Bronchial epithelial cell (primary cell): Measurements from ENCODE around the gene B3GALT2. TPM values are rescaled to one million over a fixed set of nuclear protein-coding genes. Genes with fewer than 3 reads are reported as not detected.
A peak's percentile ranks its signal among the peaks of the same experiment; 100 is the strongest.

Source experiments
- DNase-seq: peaks from one replicate; pipeline ENCODE4 v3.0.0-alpha.2; 2010; ENCODE audit warnings: low read depth
- FAIRE-seq: peaks from 2 replicates; lab custom pipeline; 2011; peaks lifted over from hg19 to GRCh38; lab: Jason Lieb, UNC
- H3K27me3 ChIP-seq: 2 replicates; pipeline ENCODE4 v1.5.1; 2011; ENCODE audit warnings: low read length; ENCODE audit not compliant: control insufficient read depth, insufficient read depth
- H3K36me3 ChIP-seq: 2 replicates; pipeline ENCODE4 v1.5.1; 2011; ENCODE audit warnings: low read length; ENCODE audit not compliant: control insufficient read depth, insufficient read depth
- H3K4me3 ChIP-seq: 2 replicates; pipeline ENCODE4 v1.5.1; 2011; ENCODE audit warnings: mild to moderate bottlenecking, low read depth, low read length, control low read depth
- total RNA-seq: library from RNA; depleted of rRNA; stranded (reverse); fragments of >200 nt; gene quantifications from 2 replicates; pipeline ENCODE4 v1.2.1, GENCODE V29; 2014
- TF ChIP-seq, protein P1 (sequence below): IDR thresholded peaks from 2 replicates; pipeline ENCODE4 v1.5.1; 2011; ENCODE audit warnings: mild to moderate bottlenecking, moderate library complexity, low read length, control low read depth, inconsistent platforms; ENCODE audit not compliant: insufficient read depth, severe bottlenecking

B3GALT2 gene
- total RNA-seq, 1 donor from 2014 or later = not detected

DNA sequence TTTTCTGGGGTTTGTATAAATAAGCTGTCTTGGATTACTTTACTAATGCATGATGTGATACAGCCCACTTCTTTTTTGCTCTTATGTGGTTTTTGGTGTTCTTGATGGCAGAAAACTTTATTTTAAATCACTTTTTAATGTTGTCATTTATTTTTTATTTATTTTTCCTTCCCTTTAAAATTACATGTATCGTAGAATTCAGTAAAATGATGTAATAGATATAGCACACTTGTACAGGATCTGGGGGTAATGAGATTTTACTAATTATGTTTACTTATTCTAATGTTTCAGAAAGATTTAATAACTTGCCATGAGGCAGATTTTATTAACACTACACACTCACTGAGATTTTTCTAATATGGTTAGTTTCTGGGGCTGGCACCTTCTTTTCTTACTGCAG lies 701 bp upstream of the B3GALT2 start:
- no peak for DNase-seq
- TF ChIP-seq, protein P1, sequence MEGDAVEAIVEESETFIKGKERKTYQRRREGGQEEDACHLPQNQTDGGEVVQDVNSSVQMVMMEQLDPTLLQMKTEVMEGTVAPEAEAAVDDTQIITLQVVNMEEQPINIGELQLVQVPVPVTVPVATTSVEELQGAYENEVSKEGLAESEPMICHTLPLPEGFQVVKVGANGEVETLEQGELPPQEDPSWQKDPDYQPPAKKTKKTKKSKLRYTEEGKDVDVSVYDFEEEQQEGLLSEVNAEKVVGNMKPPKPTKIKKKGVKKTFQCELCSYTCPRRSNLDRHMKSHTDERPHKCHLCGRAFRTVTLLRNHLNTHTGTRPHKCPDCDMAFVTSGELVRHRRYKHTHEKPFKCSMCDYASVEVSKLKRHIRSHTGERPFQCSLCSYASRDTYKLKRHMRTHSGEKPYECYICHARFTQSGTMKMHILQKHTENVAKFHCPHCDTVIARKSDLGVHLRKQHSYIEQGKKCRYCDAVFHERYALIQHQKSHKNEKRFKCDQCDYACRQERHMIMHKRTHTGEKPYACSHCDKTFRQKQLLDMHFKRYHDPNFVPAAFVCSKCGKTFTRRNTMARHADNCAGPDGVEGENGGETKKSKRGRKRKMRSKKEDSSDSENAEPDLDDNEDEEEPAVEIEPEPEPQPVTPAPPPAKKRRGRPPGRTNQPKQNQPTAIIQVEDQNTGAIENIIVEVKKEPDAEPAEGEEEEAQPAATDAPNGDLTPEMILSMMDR = no peak
- FAIRE-seq = no peak
- Histone ChIP-seq H3K36me3 (no peaks in the 10 kb centered on the region), H3K4me3 (no peak overlapping the region), H3K27me3 (no peaks in the 10 kb centered on the region)

- DNase-seq (no peak), FAIRE-seq (no peak)
- TF ChIP-seq, protein P1 = no peak
- Histone ChIP-seq H3K27me3 (no peaks in the 10 kb centered on the region), H3K4me3 (no peak overlapping the region), H3K36me3 (no peaks in the 10 kb centered on the region)
Observed at GRCh38 chr1:193185211-193185610, 1.2 kb downstream of the B3GALT2 start.

DNA sequence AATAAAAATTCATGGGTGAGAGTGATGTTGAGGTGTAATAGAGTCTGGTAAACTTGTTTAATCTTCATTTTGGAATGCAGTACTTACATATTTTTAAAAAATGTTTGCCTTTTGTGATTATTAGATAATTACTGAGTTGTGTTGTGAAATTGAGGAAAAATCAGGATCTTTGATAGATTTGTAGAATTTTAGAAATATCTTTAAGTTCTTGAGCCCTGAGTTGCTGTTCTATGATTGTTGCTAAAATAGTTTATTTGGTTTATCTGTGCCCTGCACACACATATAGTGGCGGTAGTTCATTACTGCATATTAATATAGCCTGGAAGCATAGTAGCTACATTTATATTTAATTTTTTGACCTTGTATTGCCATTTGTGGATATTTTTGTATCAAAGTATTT lies 1.6 kb downstream of the B3GALT2 start:
- DNase-seq (no peak), FAIRE-seq (no peak)
- Histone ChIP-seq H3K4me3 (no peak overlapping the region), H3K27me3 (no peaks in the 10 kb centered on the region), H3K36me3 (no peaks in the 10 kb centered on the region)
- TF ChIP-seq, protein P1 = no peak

DNA sequence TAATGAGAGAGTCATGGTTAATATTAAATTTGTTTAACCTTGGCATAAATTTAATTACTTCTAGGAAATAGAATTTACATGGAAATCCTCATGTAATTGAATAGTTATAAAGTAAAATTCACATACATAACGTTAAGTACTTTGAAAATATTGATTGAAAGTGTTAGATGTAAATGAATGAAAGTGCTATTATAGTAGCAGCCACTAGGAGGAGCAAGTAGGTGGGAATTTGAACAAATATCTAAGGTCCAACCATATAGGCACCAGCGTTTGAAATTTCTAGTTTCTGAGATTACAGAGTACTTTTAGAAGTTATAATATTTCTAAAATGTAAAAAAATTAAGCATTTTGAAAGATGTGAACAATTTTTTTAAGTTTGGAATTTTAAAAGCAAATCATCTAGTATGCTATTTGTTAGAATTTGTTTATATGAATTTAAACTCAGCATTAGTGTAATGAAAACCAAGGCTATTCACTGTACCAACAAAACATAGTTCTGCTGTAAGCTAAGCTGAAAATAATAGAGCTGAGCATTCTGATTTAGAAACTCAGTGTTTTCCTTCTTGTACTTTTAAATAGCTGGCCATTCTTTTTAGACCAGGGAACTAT lies 3.3 kb downstream of the B3GALT2 start:
- FAIRE-seq (no peak), DNase-seq (peak; percentile 67)

DNA sequence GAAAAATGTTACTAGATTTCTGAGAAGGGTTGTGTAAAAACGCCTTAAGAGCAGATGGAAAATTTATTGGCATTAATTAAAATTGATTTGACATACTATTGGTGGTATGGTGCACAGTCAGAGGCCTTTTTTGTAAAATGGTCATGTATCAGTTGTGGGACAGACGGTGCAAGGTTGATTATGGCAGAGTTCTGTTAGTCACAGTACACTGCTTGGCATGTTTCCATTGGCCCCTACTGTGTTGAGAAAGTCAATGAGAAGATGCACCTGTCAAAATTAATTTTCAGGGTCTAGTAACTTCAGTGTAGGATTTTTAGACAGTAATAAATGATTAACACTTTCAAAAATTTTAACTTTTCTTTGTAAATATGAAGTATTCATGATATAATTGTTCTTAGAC lies 4.4 kb downstream of the B3GALT2 start:
- Histone ChIP-seq H3K27me3 (no peaks in the 10 kb centered on the region), H3K36me3 (no peaks in the 10 kb centered on the region), H3K4me3 (no peak overlapping the region)
- TF ChIP-seq, protein P1 = no peak
- FAIRE-seq (no peak), DNase-seq (no peak)

More for the DNA sequence above, 3.3 kb downstream of the B3GALT2 start:
- H3K4me3 ChIP-seq = no peak overlapping the region
- no peaks in the 10 kb centered on the region for H3K27me3 ChIP-seq
- no peaks in the 10 kb centered on the region for H3K36me3 ChIP-seq
- TF ChIP-seq, protein P1 = peak; percentile 44

DNA sequence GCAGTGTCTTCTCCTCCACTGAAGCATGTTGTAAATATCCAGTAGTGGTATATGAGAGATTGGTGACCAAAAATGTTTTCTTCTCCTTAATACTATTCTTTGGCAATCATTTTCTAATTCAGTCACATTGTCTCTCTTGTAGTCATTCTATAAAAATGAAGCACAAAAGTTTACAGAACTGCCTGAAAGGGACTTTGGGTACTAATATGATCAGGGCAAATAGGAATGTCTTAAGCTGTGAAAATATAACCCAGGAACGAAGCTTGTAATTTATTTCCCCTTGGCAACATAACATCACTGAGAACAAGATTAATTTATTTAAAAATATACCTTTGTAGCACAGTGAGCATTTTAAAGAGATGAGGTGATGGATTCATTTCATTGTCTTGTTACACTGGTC lies 4.9 kb downstream of the B3GALT2 start:
- no peak for FAIRE-seq
- TF ChIP-seq, protein P1 = no peak
- Histone ChIP-seq H3K4me3 (no peak overlapping the region), H3K27me3 (no peaks in the 10 kb centered on the region), H3K36me3 (no peaks in the 10 kb centered on the region)
- DNase-seq = no peak
